Activated CD4-positive, alpha-beta T cell treated with anti-CD3 and anti-CD28 coated beads, Interleukin-2, amount 50 U/mL, for 4 hours (primary cell): ENCODE measurements around the gene DEFB129.

Source experiments
- DNase-seq, 2 experiments: peaks; one replicate each; pipeline ENCODE4 v3.0.0-alpha.2; 2020

DEFB129 gene

GRCh38 chr20:257419-257818 is 30.4 kb downstream of the DEFB129 start, which contains the start of gene DEFB132:
TSS of gene DEFB132 (plus strand) at chr20:257724. CDS start at chr20:257779, 55 bp downstream.
- DNase-seq = no peak

GRCh38 chr20:258269-258858 is 31.3 kb downstream of the DEFB129 start:
- DNase-seq = no peak

DNA sequence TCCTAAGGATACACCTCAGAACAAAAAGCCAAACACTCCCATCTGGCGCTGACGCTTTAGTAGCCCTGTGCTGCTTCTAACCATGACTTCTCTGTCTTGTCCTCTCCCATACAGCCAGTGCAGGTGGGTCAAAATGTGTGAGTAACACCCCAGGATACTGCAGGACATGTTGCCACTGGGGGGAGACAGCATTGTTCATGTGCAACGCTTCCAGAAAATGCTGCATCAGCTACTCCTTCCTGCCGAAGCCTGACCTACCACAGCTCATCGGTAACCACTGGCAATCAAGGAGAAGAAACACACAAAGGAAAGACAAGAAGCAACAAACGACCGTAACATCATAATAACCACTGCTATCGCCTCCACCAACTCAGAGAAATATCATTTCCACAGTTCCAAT is 31.9 kb downstream of the DEFB129 start:
- no peak for DNase-seq

GRCh38 chr20:259981-260380 is 32.9 kb downstream of the DEFB129 start:
- DNase-seq = no peak

DNA sequence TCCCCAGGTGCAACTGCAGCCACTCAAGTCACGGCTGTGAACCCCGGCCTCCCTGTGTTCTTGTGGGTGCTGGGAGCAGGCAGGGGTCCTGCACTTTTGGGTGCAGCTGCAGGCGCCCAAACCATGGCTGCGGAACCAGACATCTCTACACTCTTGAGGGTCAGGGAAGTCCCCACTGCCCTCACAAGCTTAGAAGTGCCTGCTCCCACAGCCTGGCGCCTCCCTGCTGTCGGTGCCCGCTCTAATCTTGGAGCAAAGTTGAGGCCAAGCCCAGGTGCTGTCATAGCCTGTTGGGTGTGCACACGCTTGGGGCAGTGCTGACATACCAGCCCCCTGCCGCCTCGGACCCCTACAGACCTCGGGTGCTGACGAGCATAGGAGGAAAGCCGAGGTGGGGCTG is 36.6 kb downstream of the DEFB129 start:
- no peak for DNase-seq

DNA sequence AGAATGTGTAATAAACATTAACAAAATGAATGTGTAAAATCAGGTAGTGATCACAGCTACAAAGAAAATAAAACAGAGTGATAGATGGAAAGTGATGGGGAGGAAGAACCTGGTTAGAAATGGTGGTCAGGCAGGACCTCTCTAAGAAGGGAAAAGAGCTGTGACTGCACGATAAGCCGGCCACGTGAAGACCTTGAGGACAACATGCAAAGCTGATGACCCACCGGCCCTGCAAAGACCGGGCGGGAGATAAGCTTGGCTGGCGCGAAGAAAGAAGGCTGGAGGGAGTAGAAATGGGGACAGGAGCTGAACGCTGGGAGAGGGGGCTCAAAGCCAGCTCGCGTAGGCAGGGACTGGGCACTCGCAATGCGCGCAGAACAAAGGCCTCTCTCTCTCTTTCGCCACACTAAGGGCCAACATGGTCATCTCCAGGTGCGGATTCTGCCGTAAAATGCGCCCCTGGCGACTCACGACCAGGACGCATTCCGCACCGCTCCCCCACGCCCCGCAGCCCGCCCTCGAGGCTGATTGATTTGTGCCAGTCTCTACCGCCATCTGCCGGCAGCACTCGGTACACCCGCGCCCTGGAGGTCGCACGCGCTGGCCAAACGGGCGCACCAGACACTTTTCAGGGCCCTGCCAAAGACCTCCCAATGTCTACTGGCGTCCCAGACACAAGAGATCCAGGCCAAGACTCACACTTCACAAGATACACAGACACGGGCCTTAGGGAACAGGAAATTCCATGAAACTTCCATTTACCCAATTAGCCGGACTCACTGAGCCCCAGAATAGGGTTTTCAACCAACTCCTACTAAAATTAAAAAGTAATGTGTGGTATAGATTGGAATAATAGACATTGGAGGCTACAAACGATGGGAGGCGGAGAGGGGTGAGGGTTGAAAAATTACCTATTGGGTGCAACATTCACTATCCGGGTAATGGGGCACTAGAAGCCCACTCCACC is 39.8 kb downstream of the DEFB129 start:
- DNase-seq = peak; percentile 85 to 89

GRCh38 chr20:270517-270916 is 43.5 kb downstream of the DEFB129 start:
- DNase-seq = no peak

DNA sequence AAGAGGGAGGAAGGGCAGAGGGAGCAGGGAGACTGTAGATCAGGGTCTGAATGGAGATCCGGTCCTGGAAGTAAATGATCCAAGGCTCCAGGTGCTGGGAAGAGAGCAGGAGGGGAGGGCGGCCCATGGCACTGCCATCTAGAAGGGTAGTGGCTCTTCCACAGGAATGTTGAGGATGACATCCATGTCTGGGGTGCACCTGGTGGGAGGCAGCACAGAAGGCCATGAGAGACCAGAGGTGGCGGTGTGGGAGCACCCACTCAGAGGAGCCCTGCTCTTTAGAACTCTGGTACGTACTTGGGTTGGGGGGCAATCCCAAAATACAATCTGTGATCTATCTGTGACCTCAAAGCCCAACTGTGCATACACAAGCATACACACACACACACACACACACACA is 44.0 kb downstream of the DEFB129 start:
- no peak for DNase-seq

GRCh38 chr20:271528-271927 is 44.5 kb downstream of the DEFB129 start:
- no peak for DNase-seq

DNA sequence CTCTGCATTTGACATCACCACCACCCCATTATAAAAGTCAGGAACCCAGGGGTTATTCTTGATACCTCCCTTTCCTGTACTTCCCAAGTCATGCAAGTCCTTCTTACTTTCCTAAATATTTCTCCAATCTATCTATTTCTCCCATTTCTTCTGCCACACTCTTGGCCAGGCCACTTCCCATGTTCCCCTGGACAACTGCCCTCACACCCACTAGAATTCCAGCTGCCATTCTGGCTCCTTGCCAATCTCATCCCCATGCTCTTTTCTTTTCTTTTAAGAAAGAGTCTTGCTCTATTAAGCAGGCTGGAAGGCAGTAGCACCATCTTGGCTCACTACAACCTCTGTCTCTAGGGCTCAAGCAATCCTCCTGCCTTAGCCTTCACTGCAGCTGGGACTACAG is 45.7 kb downstream of the DEFB129 start:
- DNase-seq = no peak

DNA sequence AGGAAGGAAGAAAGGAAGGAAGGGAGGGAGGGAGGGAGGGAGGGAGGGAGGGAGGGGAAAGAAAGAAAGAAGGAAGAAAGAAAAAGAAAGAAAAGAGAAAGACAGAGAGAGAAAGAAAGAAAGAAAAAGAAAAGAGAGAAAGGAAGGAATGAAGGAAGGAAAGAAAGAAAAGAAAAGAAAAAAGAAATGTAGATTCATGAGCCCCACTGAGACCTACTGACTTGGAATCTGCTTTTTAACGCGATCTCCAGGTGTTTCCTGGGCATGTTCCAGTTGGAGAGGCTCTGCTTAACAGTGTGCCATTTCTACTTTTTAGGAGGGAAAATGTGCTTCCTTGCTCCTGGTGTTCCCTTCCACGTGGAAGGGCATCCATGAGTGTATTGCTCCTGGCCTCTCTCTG is 46.8 kb downstream of the DEFB129 start:
- no peak for DNase-seq

GRCh38 chr20:275791-276190 is 48.7 kb downstream of the DEFB129 start:
- DNase-seq = no peak

- DNase-seq = no peak
These were observed 49.8 kb downstream of the DEFB129 start for GRCh38 chr20:276620-277495.

GRCh38 chr20:277496-277781 is 50.4 kb downstream of the DEFB129 start:
- DNase-seq = no peak

GRCh38 chr20:278181-278580 is 51.1 kb downstream of the DEFB129 start:
- DNase-seq = no peak

DNA sequence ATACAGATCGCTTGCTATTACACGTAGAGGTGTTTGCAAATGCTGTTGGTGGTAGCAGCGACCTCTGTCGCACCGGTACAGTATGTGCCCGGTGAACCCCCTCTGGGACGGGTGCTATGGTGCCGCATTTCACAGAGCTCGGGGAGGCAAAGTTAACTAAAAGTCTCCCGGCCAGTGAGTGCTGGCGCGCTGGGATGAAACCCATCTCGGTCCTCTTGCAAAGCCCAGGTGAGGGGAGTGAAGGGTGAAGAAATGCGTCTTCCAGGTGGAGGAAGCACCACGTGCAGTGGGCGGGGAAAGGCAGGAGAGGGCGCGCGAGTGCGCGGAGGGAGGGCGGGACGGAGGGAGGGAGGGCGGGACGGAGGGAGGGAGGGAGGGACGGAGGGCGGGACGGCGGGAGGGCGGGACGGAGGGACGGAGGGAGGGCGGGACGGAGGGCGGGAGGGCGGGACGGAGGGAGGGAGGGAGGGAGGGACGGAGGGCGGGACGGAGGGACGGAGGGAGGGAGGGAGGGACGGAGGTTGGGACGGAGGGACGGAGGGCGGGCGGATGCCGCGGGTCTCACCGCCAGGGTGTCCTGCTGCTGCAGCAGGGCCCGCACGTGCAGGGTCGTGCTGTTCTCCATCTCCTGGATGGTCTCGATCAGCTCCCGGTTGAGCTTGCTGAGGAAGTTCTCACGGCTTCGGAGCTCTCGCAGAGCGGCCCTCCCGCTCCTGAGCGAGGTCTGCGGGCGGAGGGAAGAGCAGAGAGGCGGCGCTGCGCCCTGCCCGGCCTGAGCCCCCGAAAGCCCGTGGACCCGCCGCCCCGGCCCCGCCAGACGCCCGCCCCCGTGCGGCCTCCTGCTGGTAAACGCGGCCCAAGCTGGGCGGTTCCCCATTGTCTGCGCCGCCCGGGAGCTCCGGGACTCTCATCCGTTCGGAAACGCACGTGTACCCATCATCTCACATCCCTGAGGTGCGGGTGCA is 51.8 kb downstream of the DEFB129 start:
- DNase-seq = no peak
